CD4-positive, alpha-beta T cell treated with Interleukin-17A for 4 hours (primary cell): ENCODE measurements around the gene DNMT1.
A peak's percentile ranks its signal among the peaks of the same experiment; 100 is the strongest.

Experiments used
- DNase-seq: peaks from one replicate; pipeline ENCODE4 v3.0.0-alpha.2; 2020; ENCODE audit warnings: mixed read lengths

The DNMT1 gene

DNA sequence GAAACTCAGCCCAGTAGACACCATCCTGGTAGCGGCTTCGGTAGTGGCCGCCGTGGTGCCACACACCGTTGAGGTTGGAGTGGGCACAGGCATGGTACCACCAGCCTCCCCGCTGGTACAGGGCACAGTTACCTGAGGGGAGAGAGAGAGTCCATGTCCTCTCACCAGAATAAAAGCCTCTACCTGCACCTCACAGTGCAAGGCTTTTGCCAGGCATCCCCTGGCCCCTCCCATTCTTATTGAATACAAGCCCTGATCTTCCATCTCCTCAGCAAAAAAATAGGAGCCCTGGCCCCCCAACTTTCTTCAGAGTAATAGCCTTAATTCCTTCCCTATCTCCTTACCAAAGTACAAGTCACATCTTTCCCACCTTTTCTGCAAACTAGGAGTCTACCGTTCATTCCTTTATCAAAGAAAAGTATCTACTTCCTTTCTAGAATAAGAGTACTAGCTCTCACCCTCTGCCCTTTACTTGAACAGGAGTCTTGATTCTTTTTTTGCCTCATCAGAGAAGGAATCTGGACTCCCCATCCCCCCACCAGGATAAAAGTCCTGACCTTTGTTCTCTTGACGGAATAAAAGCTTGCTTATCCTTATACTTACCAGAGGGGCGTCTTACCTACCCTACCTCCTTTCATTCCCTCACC lies 102.0 kb downstream of the DNMT1 start:
- no peak for DNase-seq

- no peak for DNase-seq
Measured at GRCh38 chr19:10091895-10092641, 102.7 kb downstream of the DNMT1 start.

GRCh38 chr19:10091370-10091687 lies 103.4 kb downstream of the DNMT1 start:
- no peak for DNase-seq

DNA sequence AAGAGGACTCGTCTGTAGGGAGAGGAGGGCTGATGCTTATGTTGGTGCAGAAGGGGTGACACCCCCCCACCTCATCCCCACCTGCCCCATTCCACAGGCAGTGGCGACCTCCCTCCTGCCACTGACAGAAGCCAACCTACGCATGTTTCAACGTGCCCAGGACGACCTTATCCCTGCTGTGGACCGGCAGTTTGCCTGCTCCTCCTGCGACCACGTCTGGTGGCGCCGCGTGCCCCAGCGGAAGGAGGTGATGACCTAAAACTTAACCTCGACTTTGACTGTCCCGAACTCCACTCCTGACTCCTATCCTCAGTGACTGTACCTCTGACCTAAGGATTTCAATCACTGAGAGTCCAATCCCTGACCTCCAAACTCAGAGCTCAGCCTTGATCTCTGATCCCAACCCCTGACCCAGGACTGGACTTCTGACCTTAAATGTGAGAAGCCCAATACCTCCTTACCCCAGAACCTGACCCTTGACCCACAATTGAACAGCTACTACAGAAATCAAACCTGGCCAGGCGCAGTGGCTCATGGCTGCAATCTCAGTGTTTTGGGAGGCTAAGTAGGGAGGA lies 104.9 kb downstream of the DNMT1 start:
- DNase-seq = no peak

- DNase-seq = no peak
Measured at GRCh38 chr19:10088949-10089554, 105.7 kb downstream of the DNMT1 start.

DNA sequence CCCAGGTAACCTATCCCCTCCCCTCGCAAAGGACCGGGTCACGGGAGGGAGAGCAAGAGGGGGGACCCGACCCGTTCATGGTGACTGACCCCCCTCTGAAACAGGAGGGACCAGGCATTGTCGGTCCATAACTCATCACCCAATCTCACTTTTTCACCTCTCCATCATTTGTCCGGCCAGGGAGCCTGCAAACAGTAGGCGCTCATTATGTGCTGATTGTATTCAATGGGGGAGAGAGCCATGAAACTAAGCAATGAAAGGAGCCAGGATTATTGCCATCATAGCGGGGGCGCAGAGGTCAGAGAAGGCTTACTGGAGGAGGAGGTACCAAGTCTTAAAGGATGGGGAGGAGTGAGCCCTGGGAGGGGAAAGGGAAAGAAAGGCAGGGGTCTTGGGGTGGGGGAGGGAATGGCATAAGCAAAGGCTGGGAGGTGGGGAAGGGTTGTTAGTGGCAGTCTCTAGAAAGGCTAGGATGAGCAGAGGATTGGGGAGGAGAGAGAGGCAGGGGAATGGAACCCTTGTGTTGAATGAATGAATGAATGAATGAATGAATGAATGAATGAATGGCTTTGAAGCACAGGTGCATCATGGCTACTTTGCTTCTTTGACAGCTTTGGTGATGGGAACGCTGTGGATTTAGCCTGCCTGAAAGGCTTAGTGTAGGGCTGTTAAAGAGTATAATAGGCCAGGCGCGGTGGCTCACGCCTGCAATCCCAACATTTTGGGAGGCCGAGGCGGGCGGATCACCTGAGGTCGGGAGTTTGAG lies 107.3 kb downstream of the DNMT1 start:
- DNase-seq = no peak

GRCh38 chr19:10086591-10087192 lies 108.1 kb downstream of the DNMT1 start:
- DNase-seq = peak; percentile 57

- peak; percentile 92 for DNase-seq
Measured at GRCh38 chr19:10085641-10086590, 108.8 kb downstream of the DNMT1 start, which contains the start of gene SHFL. TSS of gene SHFL (plus strand) at chr19:10086317. CDS start at chr19:10086428, 111 bp downstream.

- DNase-seq = no peak
Measured at GRCh38 chr19:10084803-10085202, 110.0 kb downstream of the DNMT1 start.

GRCh38 chr19:10083911-10084310 lies 110.8 kb downstream of the DNMT1 start:
- DNase-seq = no peak
